HUES64 (cell line): ENCODE data around the gene HMCES.

Experiments used
- H3K27ac ChIP-seq: 2 replicates; pipeline ENCODE4 v1.7.0; 2013; ENCODE audit warnings: low read depth, low read length, inconsistent platforms
- H3K27me3 ChIP-seq: 2 replicates; pipeline ENCODE4 v1.6.1; 2013; ENCODE audit warnings: mild to moderate bottlenecking, low read length; ENCODE audit not compliant: insufficient read depth
- H3K36me3 ChIP-seq: 2 replicates; pipeline ENCODE4 v1.6.1; 2013; ENCODE audit warnings: mild to moderate bottlenecking, low read length; ENCODE audit not compliant: insufficient read depth
- H3K4me1 ChIP-seq: 2 replicates; pipeline ENCODE4 v1.6.1; 2013; ENCODE audit warnings: mild to moderate bottlenecking, low read length, moderate library complexity; ENCODE audit not compliant: insufficient read depth
- H3K4me3 ChIP-seq: 2 replicates; pipeline ENCODE4 v1.5.1; 2013; ENCODE audit warnings: mild to moderate bottlenecking, low read length, moderate library complexity
- H3K9ac ChIP-seq: 2 replicates; pipeline ENCODE4 v1.6.1; 2013; ENCODE audit warnings: mild to moderate bottlenecking, low read depth, low read length
- H3K9me3 ChIP-seq: 2 replicates; pipeline ENCODE4 v1.6.1; 2013; ENCODE audit warnings: low read depth, low read length; ENCODE audit not compliant: insufficient read depth
- WGBS: fragments of 150-250, 120-280 bp; methylation state at CpG from one replicate; pipeline ENCODE4 v1.1.7; 2013; ENCODE audit warnings: missing lambda C conversion rate; 5-methylcytosine and 5-hydroxymethylcytosine counted together

The HMCES gene

DNA sequence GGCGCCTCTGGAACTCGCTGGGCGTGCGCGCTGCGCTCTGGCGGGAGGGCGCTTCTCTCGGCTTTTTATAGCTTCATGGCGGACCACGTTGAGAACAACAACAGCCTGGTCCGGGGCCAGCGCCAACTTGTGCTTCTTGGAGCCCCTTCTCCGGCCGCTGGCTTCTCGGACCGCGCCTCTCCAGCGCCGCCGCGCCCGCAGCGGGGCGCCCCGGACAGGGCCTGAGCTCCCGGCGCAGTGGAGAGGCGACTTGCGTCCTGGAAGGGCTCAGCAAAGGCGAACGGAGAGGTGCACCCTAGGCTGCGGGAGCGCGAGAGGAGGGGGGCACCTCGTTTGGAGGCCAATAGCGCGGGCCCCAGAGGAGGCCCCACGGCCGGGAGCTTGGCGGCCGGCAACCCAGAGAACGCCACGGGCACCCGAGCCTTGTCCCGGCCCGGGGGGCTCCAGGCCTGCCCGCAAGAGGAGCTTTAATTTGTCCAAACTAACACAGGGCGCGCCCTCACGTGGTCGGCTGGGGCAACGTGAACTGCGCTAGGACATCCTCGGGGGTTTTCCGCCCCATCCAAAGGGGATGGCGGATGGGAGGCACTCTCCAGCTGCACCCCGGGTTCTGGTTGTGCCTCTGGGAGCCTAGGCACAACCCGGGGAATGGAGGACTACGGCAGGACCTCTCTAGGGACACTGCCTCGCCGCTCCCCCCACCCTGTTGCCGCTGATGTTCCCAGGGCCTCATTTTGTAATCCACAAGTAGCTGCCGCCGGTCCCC, 37.8 kb downstream of the HMCES start:
- Histone ChIP-seq H3K4me3 (peak overlapping the region; percentile 95), H3K27me3 (no peaks in the 10 kb centered on the region), H3K9ac (peak overlapping the region; percentile 85), H3K27ac (peak overlapping the region; percentile 60), H3K4me1 (peaks cover 6% of the 10 kb centered on the region), H3K36me3 (peaks cover 13% of the 10 kb centered on the region), H3K9me3 (no peaks in the 10 kb centered on the region)
- 3% methylated on average over 65 of the region's 65 CpGs for WGBS

DNA sequence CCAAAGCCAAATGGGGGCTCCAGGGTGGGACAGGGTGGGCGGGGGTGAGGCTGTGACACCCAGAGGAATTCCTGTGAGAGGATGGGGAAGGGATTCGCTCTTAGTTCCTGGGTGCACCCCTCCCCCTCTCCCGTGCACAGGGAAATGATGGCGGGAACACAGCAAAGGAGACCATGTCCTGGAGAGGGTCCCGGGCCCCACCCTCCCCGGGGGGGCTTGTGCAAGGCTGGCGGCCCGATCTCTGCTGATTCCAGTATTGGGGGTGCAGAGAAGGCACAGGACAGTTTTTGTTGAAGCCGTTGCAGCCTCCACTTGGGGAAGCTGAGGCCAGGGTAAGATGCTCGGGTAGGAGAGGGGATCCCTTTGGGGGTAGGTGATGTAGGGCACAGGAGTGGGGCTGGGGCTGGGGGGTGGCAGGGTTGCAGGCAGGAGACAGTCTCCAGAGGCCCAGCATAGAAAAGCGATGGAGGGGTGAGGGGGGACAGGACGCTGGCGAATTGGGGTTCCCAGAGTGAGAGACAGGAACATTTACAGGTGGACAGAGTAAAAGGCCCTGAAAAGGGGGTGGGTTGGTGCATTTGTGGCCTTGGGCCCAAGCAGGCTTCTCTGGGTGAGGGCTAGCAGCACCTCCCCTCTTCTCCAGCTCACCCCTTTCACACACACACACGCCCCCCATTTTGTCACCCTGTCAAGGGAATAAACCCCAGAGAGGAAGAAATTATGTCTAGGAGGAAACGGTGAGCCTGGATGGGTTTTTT, 38.5 kb downstream of the HMCES start:
- H3K27ac ChIP-seq, result no peak overlapping the region
- peaks cover 6% of the 10 kb centered on the region for H3K4me1 ChIP-seq
- no peaks in the 10 kb centered on the region for H3K27me3 ChIP-seq
- H3K4me3 ChIP-seq, result peak overlapping the region; percentile 95
- no peaks in the 10 kb centered on the region for H3K9me3 ChIP-seq
- 56% methylated on average over 14 of the region's 15 CpGs for WGBS
- peak overlapping the region; percentile 85; the same call in 1 of the 2 replicates for H3K9ac ChIP-seq
- peaks cover 14% of the 10 kb centered on the region for H3K36me3 ChIP-seq

DNA sequence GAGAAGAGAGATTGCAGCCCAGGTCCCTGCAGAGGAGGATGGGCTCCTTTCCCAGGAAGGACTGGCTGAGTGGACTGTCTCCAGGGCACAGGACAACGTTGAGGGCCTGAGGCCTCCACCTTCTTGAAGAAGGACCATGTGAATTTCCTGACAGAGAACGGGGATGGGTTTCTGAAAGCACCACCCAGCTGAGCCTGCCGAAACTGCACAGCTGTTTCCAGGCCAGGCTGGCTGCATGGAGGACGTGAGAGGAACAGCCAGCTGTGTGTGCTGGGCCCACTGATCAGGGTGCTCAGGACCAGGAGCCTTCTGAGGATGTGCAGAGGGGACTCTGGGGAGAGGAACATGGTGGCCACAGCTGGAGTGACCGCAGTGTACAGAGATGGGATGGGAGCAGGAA, 39.2 kb downstream of the HMCES start:
- Histone ChIP-seq H3K9ac (no peak overlapping the region), H3K9me3 (no peaks in the 10 kb centered on the region), H3K27me3 (no peaks in the 10 kb centered on the region), H3K4me1 (peaks cover 6% of the 10 kb centered on the region), H3K27ac (no peak overlapping the region), H3K36me3 (peaks cover 14% of the 10 kb centered on the region), H3K4me3 (no peak overlapping the region)
- WGBS, result 88% methylated on average over 5 of the region's 5 CpGs

DNA sequence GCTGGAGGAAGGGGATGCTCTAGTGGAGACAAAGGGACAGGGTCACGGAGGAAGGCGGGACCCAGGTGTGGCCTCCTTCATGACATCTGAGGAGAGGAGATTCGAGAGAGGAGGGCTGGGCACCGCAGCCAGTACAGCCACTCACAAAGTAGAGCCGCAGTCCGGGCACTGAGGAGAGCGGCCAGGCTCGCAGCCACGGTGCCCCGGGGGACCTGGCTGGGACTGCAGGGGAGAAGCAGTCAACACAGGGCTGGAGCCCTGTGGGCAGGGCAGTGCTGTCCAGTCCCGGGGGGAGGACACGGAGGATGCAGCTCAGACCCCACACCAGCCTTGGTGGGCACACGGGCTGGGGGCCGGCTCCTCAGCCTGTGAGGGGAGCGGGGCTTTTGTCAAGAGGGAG, 40.3 kb downstream of the HMCES start:
- Histone ChIP-seq H3K4me3 (no peak overlapping the region), H3K27me3 (no peaks in the 10 kb centered on the region), H3K4me1 (peaks cover 4% of the 10 kb centered on the region), H3K27ac (no peak overlapping the region), H3K36me3 (peaks cover 14% of the 10 kb centered on the region), H3K9me3 (no peaks in the 10 kb centered on the region), H3K9ac (no peak overlapping the region)
- WGBS, result 94% methylated on average over 15 of the region's 15 CpGs

DNA sequence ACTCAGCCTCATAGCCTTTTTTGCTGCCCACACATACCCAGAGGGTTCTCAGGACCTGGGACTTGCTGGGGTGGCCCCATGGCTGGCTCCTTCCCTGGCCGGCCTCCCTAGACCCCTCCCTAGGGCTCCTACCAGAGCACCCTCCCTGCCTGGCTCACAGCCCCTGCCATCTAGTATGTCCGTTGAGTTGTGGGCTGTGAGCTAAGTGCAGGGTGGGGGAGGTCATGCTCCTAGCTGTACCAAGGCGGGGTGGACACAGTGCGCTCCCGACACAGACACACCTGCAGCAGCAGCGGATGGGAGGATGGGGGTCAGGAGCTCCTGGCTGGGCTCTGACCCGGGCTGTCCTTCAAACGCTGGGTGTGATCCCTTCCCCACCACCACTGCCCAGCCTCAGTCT, 41.6 kb downstream of the HMCES start:
- no peak overlapping the region for H3K9ac ChIP-seq
- no peaks in the 10 kb centered on the region for H3K9me3 ChIP-seq
- WGBS, result 89% methylated on average over 6 of the region's 8 CpGs
- peaks cover 17% of the 10 kb centered on the region for H3K36me3 ChIP-seq
- H3K27me3 ChIP-seq, result no peaks in the 10 kb centered on the region
- H3K4me1 ChIP-seq, result no peaks in the 10 kb centered on the region
- no peak overlapping the region for H3K27ac ChIP-seq
- no peak overlapping the region for H3K4me3 ChIP-seq

DNA sequence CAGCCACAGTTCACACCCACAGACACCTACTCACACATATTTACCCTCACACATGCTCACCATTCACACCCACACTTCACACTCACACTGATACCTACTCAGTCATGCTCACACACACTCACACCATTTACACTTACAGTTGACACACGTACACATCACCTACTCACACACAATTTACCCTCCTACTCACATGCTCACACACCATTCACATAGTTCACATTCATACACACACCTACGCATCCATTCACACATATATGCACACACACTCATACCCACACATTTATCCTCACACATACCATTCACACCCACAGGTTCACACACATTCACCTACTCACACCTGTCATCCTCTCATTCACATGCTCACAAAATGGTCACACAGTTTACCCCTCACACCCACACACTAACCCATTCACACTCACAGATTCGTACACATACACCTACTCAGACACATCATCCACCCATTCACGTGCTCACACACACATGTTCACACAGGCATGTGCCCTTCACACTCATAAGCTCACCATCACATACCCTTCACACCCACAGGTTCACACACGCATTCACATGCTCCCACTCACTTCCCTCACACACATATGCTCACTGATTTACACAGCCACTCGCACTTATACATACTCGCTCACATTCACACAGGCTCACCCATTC, 42.3 kb downstream of the HMCES start:
- peaks cover 17% of the 10 kb centered on the region for H3K36me3 ChIP-seq
- no peak overlapping the region for H3K4me3 ChIP-seq
- WGBS, result 92% methylated on average over 7 of the region's 7 CpGs
- no peaks in the 10 kb centered on the region for H3K9me3 ChIP-seq
- H3K4me1 ChIP-seq, result no peaks in the 10 kb centered on the region
- no peaks in the 10 kb centered on the region for H3K27me3 ChIP-seq
- H3K9ac ChIP-seq, result no peak overlapping the region
- no peak overlapping the region for H3K27ac ChIP-seq

DNA sequence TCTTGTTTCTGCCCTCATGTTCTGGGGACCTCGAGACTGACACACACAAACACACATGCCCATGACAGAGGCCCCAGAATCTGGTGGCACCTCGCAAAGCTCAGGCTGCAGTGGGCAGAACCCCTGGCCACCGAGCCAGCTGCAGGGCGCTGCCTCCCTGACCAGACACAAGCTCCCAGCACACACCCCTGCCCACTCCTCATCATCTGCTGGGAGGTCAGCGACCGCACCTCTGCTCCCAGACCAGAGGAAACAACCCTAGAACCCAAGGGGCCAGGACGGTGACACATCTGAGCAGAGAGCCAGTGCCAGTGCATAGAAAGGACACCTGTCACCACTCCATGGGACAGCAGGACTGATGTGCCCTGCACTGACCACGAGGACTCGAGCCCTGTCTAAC, 43.2 kb downstream of the HMCES start:
- H3K9ac ChIP-seq, result no peak overlapping the region
- H3K36me3 ChIP-seq, result peaks cover 17% of the 10 kb centered on the region
- no peak overlapping the region for H3K27ac ChIP-seq
- H3K4me3 ChIP-seq, result no peak overlapping the region
- no peaks in the 10 kb centered on the region for H3K4me1 ChIP-seq
- no peaks in the 10 kb centered on the region for H3K27me3 ChIP-seq
- H3K9me3 ChIP-seq, result no peaks in the 10 kb centered on the region
- 91% methylated on average over 9 of the region's 9 CpGs for WGBS

DNA sequence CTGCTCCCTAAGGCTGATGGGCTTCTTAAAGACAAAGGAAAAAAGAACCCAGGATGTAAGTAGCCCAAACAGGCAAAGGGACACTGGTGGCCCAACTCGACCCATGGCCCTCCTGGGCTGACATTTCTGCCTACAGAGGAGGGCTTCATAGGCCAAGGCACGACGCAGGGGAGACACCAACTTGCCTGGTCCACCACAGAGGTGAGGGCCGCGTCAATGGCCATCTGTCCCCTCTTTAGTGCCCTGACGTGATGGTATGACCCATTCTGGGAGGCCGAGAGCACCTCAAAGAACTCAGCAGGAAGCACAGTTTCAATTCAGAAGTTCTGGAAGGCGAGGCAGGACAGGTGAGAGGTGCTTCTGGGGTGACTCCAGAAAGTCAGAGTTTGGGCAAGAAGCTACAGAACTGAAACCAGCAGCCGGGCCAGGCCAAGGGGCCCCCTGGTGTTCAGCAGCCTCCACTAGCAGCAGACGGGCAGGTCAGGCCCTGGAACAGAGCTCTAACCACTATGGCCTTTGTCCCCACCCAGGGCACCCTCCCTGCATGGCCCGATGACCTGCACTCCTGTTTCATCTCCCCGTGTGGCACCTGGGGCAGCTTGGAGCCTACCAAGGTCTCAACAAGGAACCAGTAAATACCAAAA, 45.1 kb downstream of the HMCES start:
- Histone ChIP-seq H3K27me3 (no peaks in the 10 kb centered on the region), H3K9ac (no peak overlapping the region), H3K4me3 (no peak overlapping the region), H3K4me1 (no peaks in the 10 kb centered on the region), H3K27ac (no peak overlapping the region), H3K36me3 (peaks cover 17% of the 10 kb centered on the region), H3K9me3 (no peaks in the 10 kb centered on the region)
- 90% methylated on average over 12 of the region's 12 CpGs for WGBS

DNA sequence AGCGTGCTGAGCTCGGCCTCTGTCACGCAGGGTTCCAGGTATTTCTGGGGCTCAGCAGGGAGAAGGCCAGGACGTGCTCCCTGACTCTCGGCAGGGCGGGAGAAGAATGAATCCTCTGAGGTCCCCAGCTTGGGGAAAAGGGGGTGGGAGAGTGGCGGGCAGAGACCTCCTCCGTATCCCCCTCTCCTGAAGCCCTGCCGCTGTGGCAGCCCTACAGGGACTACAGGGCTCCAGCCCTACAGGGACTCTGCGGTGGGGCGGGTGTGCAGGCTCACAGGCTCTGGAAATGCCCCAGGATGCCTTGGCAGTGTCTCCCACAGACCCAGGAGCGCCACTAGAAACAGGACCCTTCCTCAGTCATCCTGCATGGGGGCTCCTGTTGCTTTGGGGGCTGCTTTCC, 46.2 kb downstream of the HMCES start:
- Histone ChIP-seq H3K4me1 (no peaks in the 10 kb centered on the region), H3K9ac (no peak overlapping the region), H3K27me3 (no peaks in the 10 kb centered on the region), H3K4me3 (no peak overlapping the region), H3K9me3 (no peaks in the 10 kb centered on the region), H3K27ac (no peak overlapping the region), H3K36me3 (peaks cover 17% of the 10 kb centered on the region)
- 97% methylated on average over 12 of the region's 12 CpGs for WGBS

DNA sequence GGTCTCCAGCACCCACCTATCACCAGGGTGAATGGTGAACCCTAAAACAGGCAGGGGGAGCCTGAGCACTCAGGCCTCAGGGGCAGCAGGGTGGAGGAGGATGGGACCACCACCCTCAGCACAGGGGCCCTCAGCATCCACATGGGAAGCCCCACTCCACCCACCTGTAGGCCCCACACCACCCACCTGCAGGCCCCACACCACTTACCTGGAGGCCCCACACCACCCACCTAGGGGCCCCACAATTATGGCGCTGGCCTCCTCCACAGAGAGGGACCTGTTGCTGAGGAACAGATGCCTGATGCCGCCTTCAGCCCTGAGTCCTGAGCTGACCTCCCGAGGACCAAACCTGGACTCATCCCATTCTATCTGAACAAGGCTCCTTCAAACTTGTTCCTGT, 46.7 kb downstream of the HMCES start:
- Histone ChIP-seq H3K27me3 (no peaks in the 10 kb centered on the region), H3K4me1 (no peaks in the 10 kb centered on the region), H3K27ac (no peak overlapping the region), H3K9me3 (no peaks in the 10 kb centered on the region), H3K9ac (no peak overlapping the region), H3K4me3 (no peak overlapping the region), H3K36me3 (peaks cover 14% of the 10 kb centered on the region)
- WGBS, result 96% methylated on average over 3 of the region's 3 CpGs

DNA sequence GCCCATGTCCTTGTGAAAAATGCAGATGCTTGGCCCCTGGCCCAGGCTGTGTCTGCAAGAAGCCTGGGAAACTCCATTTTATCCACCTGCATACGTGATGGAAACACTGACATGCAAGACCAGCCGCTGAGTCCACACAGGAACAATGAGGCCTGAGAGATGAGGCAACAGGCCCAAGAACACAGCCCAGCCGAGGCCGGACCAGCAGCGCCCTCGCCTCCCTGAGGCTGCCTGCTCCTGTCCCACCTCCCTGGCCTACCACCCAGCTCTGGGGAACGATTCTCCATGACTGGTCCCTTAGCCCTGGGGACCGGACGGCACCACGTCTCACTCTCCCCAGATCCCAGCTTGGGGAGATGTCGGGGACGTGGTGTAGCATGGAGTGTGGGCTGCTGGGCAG, 47.5 kb downstream of the HMCES start:
- H3K27me3 ChIP-seq, result no peaks in the 10 kb centered on the region
- 91% methylated on average over 12 of the region's 12 CpGs for WGBS

More for the DNA sequence above, 47.5 kb downstream of the HMCES start:
- Histone ChIP-seq H3K9ac (no peak overlapping the region), H3K4me1 (no peaks in the 10 kb centered on the region), H3K9me3 (no peaks in the 10 kb centered on the region), H3K36me3 (peaks cover 6% of the 10 kb centered on the region; the same call in 1 of the 2 replicates), H3K4me3 (no peak overlapping the region), H3K27ac (no peak overlapping the region)
